NCI-H1436 treated with DMSO at 0.1 percent for 48 hours (cell line): ENCODE data around the gene CCDC83.
A peak's percentile ranks its signal among the peaks of the same experiment; 100 is the strongest.
"Not testable (repeated sequence)": the region's sequence is repeated elsewhere in the genome, so short reads cannot be mapped to it uniquely, and the experiment has no call there.

Experiments used
- DNase-seq: peaks from one replicate; lab custom pipeline; 2025; lab: John Stamatoyannopoulos, UW

CCDC83 gene

DNA sequence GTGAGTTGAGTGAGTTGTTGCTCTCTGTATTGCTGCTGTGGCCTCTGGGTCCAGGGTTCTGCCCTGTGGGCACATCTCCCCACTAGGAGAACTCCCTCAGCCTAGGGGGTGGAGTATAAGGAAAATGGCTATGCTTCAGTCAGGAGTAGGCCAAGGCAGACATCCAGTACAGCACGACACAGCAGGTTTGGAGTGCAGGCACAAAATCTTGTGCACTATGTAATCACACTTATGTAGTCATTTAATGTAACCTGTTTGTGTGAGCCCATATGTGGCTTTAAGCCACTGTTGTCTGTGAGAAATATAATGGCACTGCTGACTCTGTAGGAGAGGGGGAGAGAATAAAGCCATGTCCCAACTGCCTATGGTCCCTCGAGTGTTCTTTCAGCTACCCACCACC is 90.1 kb downstream of the CCDC83 start:
- DNase-seq = no peak

GRCh38 chr11:85945788-85946187 is 90.6 kb downstream of the CCDC83 start:
- no peak for DNase-seq

DNA sequence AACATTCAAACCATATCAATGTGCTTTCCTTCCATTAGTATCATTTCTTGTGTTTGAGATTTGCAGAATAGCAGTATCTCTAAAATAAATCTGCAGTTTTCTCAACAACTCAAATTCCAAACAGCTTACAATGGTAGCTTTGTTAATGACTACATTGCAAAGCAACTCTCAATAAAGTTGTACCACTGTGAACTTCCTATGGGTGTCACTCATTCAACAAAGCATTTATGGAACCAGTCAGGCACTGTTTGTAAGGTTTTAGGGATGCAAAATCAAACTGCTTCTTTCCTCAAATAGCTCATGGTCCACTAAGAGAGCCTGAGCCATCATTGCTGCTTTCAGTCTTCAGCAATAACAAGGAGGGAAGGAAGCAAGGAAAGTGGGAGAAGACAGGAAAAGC is 91.0 kb downstream of the CCDC83 start:
- DNase-seq = no peak

- DNase-seq = no peak
Measured at GRCh38 chr11:85947431-85948272, 92.5 kb downstream of the CCDC83 start.

DNA sequence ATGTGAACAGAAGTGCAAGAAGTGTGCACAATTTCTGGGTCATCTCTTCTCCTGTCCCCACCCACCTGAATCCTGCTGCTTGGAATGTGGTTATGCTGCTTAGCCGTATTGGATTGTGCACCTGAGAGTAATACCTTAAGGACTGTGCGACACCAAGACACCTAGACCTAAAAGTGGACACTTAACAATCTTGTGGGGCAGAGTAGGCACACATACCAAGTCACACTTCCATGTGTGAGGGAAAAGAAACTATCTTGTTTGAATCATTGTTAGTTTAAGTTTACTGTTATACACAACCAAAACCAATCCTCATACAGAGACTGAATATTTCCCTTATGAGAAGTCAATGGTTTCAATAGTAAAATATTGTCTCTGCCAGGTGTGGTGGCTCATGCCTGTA is 93.7 kb downstream of the CCDC83 start:
- DNase-seq = no peak

DNA sequence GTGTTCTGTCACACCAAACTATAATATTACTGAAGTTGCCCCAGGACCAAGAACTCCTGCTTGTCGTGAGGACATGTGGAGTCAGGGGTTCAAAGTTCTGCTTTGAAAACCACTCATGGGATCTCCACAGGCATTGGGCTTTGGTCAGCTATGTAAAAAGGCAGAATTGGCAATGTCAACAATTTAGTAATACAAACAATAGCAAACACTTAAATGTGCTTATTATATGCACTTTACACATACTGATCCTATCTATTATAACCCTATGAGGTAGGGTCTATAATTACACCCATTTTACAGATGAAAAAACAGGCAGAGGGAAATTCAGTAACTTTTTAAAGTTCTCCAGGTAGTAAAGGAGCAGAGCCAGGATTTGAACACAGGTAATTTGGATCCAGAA is 94.6 kb downstream of the CCDC83 start:
- DNase-seq = no peak

- no peak for DNase-seq
Measured at GRCh38 chr11:85950317-85951048, 95.3 kb downstream of the CCDC83 start.

GRCh38 chr11:85951049-85951405 is 95.8 kb downstream of the CCDC83 start:
- no peak for DNase-seq

DNA sequence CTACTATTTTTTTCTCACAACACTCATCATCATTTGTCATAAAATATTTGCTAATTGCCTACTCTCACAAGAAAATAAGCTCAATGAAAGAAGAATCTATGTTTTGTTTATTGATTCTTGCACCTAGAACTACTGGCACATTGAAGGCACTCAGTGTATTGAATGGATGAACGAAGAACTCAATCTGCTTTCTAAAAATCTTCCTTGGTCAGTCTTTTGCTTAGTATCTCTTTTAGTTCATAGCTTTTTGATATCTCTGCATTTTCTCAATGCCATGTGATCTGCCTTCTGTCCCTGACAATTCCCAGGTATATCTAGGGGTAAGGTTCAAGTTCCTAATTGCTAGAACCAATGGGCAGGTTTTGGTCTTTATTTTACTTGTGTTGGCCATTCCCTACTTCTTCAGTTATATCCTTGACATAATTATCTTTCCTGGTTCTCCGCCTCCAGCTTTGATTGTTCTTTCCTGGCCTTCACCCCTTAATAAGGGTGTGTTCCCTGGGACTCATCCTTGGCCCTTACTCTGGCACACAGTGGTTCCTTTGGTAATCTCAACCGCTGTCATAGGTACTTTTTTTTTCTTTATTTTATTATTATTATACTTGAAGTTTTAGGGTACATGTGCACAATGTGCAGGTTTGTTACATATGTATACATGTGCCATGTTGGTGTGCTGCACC is 96.4 kb downstream of the CCDC83 start:
- no peak for DNase-seq

DNA sequence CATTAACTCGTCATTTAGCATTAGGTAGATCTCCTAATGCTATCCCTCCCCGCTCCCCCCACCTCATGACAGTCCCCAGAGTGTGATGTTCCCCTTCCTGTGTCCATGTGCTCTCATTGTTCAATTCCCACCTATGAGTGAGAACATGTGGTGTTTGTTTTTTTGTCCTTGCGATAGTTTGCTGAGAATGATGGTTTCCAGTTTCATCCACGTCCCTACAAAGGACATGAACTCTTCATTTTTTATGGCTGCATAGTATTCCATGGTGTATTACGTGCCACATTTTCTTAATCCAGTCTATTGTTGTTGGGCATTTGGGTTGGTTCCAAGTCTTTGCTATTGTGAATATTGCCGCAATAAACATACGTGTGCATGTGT is 96.9 kb downstream of the CCDC83 start:
- DNase-seq = not testable (repeated sequence)

- DNase-seq = no peak
Measured at GRCh38 chr11:85953491-85954143, 98.4 kb downstream of the CCDC83 start.

DNA sequence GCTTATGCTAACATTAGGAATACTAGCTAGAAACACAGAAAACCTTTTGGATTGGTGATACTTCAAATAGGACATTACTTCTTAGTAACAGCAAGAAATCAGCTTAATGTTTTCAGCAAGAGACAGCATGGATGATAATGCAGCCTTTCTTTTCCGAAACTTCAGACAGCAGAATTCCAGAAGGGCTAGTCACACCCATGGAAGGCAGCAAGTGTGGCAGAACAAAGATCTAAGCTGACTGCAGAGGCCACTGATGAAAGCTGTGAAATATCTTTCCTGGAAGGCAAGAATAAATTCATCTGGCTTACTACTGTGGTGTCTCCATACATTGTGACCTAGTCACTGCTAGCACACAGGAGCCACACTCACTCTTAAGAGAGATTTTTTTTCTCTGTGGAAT is 100.3 kb downstream of the CCDC83 start:
- no peak for DNase-seq

DNA sequence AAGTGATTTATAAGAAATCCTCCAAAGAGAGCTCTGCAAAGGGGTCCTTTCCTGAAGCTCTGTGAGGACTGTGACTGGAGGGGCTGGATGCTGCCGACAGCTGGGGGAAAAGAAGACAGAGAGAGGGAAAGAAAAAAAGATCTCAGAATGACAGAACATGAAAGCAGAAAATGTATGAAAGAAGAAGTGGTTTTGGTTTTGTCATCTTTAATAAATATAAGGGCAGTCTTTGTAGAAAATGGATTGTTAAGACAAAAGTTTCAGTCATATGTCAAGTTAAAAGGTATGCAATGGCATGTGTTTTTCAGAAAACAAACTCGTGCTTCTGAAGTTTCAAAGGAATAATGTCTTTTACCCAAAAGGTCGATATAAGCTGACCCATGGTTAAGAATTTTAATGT is 105.5 kb downstream of the CCDC83 start:
- no peak for DNase-seq

- DNase-seq = no peak
Measured at GRCh38 chr11:85961130-85961529, 105.9 kb downstream of the CCDC83 start.

- peak; percentile 68 for DNase-seq
Measured at GRCh38 chr11:85961930-85962363, 106.8 kb downstream of the CCDC83 start.

DNA sequence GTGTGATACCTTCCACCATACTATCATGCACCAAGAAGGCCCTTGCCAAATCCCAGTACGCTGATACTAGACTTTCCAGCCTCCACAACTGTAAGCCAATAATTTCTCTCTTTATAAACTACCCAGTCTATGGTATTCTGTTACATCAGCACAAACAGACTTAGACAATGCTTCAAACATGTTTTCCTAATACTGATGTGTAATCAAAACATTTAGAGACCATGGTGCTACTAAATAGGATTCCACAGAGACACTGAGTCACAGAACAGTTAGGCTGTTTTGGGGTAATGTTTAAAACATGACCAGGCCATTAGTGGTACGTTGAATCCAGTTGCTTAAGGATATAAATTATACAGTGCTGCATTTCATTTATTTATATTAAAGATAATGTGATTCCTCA is 110.0 kb downstream of the CCDC83 start:
- DNase-seq = no peak

DNA sequence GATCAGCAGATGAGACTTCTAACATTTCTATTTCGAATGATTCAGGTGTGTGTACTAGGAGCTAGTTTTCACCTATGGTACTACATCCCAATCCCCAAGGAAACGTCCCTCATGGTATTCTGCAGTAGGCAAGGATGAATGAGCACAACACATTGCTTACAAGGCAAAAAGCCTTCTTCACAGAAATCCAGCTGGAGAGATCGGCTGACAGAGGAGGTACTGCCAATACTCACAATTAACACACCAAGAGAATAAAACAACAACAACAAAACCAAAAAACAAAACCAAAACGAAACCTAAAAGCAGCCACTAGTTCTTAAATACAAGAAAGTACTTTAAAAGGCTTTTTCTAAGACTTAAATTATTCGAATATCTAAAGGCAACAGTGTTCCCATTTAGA is 112.3 kb downstream of the CCDC83 start:
- no peak for DNase-seq
